HG03060 (cell line): ENCODE measurements around the gene VHLL.

ENCODE experiments used
- ATAC-seq: cut with Tn5 transposase; IDR thresholded peaks from one replicate; pipeline ENCODE4 v1.9.1; 2021; ENCODE audit warnings: low read depth, moderate number of reproducible peaks; ENCODE audit not compliant: unreplicated experiment

VHLL gene

DNA sequence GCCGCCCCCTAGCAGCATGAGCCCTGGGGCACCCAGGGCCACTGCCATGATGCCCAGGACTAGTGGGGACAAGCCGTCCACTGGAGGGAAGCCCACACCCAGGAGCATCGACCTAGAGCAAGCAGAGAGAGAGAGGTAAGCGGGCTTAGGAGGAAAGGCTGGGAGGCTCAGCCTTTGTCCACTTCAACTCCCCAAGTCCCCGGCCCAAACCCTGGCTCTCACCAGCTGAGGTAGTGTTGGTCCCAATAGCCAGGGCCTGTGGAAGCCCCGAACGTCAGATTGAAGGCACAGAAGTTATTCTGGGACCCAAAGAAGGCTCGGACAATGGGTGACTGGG lies 6.0 kb downstream of the VHLL start:
- no peak for ATAC-seq

DNA sequence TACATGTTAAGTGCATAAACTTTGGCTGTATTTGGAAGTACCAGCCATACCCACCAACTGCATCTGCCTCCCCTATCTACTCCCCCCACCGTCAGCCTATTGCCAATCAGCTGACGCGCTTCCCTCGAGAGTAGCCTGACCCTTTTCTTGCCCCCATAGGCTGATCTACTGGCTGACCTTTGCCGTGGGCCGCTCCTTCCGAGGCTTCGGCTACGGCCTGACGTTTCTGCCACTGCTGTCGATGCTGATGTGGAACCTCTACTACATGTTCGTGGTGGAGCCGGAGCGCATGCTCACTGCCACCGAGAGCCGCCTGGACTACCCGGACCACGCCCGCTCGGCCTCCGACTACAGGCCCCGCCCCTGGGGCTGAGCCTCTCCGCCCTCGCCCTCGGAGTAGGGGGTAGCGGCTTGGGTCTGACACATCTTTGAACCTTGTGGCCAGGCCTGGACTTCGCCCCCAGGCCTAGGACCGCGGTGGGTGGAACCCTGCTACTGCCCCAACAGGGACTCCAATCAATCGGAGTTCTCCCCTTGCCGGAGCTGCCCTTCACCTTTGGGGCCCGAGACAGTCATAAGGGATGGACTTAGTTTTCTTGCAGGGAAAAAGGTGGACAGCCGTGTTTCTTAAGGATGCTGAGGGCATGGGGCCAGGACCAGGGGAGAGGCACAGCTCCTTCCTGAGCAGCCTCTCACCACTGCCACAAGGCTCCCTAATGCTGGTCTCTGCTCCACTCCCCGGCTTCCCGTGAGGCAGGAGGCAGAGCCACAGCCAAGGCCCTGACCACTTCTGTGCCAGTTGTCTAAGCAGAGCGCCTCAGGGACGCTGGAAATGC lies 7.7 kb downstream of the VHLL start:
- no peak for ATAC-seq

DNA sequence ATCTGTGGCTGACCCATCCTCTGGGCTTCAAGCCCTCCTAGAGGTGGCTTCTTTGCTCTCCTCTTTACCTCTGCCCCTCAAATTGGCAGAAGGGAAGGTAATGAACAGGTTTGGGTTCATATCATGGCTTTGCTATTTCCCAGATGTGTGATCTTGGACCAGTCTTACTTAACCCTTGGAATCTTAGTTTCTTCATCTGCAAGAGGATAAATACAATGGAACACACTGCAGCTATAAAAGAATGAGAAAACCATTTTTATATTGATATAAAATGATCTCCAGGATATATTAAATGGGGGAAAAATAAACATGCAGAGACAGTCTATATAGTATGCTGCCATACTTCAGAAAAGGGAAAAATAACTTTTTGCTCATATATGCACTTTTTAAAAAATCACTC lies 9.2 kb downstream of the VHLL start:
- ATAC-seq = no peak

DNA sequence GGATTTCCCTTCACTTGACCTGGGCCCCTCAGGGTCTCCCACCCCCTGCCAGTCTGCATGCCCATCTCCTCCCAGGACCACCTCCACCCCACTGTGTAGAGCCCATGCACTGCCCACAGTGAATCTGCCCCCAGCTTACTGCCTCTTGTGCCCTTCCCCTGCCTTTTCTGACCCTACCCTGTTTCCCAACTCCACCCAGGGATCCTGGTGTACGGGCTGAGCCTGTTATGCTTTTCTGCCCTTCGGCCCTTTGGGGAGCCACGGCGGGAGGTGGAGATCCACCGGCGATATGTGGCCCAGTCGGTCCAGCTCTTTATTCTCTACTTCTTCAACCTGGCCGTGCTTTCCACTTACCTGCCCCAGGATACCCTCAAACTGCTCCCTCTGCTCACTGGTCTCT lies 13.0 kb downstream of the VHLL start:
- ATAC-seq = no peak

DNA sequence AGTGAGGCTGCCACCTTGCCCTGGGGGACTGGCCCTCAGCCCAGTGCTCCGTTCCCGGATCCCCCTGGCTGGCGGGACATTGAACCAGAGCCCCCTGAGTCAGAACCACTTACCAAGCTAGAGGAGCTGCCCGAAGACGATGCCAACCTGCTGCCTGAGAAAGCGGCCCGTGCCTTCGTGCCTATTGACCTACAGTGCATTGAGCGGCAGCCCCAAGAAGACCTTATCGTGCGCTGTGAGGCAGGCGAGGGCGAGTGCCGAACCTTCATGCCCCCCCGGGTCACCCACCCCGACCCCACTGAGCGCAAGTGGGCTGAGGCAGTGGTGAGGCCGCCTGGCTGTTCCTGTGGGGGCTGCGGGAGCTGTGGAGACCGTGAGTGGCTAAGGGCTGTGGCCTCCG lies 13.7 kb downstream of the VHLL start:
- ATAC-seq = no peak

DNA sequence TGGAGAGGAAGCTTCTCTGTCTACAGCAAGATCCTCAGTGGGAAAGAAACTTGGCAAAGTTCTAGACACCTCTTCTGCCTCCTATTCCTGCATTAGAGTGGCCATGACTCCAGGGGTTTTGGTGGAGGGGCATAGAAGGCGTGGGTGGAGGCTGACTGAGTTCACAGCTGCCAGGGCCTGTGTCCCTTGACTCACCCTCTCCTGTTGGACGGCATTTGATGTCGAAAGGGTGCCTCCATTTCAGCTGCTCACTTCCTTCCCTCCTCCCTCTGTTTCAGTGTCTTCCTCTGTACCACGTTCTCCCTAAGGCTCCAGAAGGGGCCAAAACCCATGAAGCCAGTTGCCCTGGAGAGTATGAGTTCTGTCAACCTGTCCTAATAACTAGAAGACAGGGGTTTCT lies 14.3 kb downstream of the VHLL start:
- ATAC-seq = no peak

DNA sequence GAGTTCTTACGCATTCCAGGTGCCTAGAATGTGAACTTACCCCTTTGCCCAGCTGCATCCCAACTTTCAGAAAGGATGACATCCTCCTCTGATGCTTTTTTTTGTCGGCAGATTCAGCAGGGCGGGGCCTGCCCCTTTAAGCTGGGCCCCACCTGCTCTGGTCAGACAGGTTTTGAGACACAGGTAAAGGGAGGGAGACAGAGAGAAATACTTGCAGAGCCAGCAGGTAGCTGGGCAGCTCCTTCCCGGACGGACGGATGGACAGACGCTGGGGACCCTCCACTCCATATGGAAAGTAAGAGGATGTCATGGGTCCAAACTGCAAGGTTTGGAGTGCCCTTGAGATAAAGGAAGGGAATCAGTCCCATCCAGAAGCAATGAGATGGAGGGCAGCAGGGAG lies 15.0 kb downstream of the VHLL start, which contains the start of gene TMEM79:
Gene TMEM79 (plus strand): TSS at position 214 of the 400 bp plus-strand sequence. CDS start 902 bp downstream, outside the sequence.
- no peak for ATAC-seq

DNA sequence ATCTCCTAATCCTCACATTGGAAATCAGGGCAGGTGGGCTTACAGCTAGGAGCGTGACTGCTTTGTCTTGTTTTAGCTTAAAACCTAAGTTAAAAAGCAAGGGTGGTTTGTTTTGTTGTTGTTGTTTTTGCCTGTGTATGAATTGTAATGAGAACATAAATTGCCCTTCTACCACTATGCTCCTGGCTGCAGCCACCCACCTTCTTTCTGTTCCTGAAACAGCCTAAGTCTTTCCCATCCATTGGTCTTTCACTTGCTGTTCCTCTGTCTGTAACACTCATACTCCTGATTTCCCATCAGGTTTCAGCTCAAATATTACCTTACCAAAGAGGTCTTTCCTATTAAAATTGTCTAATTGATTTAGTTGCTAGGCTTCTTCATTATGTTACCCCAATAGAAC lies 15.6 kb downstream of the VHLL start:
- no peak for ATAC-seq

DNA sequence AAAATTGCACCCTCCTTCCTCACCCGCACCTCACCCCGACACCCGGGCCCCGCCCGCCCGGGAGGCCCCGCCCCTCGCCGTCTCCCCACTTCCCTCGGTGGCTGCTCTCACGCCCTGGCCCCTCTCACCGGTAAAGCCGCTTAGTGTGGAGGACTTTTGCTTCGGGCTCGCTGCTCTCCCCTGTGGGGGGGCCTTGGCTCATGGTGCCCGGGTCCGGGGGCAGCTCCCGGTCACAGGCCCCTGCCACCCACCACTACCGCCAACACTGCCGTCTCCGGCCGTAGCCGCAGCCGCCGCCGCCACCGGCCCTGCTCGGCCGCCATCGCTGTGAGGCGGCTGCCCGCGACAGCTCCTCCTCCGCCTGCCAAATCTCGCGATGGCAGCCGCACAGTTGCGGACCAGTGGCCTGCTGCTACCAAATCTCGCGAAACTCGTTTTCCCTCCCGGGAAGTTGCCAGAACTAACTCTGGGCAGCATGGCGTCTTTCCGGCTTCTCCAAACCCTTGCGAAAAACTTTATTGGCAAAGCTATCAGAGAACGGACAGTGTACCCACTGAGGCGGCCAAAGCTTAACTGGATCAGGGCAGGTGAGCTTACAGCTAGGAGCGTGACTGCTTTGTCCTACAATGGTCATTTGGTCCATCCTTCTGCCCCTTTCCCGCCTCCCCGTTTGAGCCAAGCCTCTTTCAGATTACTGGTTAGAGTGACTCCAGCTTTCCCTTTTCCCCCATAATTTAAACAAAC lies 16.5 kb downstream of the VHLL start, which contains the start of gene SMG5:
Gene SMG5 (minus strand): TSS at position 347 of the 744 bp plus-strand sequence. CDS start 145 bp downstream, at position 202.
- peak; percentile 68 for ATAC-seq

DNA sequence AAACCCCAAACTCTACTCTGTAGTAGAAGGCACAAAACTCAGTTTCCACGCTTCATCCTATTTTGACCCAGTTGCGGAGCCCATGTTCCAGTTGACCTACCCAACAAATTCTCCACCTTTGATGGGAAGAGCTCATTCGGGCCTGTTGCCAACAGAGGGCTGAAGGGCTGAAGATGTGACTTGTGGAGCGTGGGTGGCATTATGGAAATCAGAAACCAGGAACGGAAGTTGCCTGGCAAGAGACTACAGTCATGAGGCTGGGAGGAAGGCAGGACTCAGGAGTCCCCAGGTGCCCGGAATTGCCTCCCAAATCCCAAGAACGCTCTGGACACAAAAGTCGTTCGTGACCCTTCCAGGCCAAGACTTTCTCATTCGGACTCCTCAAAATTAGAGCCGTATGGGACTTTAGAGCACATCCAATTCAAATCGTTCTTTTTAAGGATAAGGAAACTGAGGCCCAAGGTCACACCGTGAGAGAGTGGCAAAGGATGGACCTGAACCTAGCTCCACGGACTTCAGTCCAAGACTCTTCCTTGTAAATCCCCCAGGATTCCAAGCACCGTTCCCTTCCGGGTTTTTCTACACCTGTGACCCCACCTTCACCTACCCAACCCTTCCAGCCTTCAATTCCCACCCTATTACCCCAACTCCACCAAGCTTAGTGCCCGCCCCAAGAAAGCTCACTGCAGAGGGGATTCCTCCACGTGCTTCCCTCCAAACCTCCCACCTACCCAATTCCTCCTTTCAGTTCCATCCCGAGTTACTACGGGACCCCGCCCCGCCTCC lies 17.2 kb downstream of the VHLL start:
- ATAC-seq = no peak

DNA sequence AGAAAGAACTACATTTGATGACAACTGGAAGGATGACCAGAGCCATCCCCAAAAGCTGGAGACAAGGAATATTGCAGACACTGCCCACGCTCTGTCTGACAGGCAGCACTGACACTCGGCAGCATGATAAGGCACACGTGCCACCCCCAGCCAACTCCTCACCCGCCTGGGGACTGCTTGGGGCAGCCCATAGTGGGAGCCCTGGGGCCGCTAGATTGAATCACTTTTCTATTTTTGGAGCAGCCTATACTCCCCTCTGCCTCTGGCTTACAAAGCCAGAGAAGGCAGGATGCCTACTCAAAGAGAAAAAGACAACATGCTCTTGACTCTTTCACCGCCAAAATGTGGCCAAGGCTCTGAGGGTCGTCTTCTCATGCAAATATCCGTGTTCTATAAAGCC lies 17.8 kb downstream of the VHLL start:
- peak; percentile 59 for ATAC-seq

DNA sequence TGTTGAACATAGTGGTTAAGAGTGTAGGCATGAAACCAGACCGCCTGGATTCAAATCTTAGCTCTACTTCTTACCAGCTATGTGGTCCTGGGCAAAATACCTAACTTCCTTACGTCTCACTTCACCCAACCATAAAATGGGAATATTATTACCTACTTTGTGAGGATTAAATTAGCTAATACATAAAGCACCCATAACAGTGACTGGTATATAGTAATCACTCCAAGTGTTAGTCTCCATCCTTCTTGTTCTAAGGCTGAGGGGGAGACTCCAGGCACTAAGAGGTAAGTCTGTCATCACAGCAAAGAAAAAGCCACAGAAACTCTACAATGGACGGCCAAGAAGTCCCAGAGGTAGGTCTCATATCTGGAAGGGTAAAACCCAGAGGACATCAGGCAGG lies 19.3 kb downstream of the VHLL start:
- ATAC-seq = no peak

DNA sequence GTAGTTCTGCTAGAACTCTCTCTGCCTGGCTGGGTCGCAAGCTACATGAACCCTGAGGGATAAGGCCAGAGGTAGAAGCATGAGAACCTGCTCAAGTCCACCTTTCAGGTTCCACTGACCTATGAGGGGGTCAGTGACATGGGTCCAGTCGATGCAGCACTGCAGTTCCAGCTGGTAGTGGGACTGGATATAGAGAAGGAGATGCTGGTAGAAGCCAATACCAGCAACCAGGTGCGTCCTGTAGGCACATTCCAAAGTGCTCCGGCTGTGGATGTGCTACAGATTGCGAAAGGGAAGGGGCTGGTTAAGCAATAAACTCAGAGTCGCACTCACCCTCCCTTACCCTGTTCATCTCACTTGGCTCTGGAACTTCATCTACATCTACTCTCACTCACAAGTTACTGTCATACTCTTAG lies 22.1 kb downstream of the VHLL start:
- ATAC-seq = no peak

DNA sequence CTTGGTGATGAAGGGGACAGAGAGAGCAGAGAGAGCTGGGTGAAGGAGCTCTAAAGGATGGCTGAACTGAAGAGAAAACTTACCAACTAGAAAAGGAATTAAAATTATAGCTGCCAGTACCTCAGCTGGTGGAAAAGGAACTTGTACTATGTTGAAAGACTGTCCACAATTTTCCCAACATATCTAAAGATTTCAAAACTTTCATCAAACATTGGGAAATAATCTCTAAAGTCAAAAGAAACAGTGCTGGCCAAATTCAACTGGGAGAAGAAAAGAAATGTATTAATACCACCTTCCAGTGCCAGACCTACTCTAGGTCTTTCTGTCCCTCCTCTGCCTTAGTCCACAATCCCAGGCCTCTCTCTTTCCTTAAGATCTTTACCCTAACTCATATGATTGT lies 22.6 kb downstream of the VHLL start:
- ATAC-seq = no peak

DNA sequence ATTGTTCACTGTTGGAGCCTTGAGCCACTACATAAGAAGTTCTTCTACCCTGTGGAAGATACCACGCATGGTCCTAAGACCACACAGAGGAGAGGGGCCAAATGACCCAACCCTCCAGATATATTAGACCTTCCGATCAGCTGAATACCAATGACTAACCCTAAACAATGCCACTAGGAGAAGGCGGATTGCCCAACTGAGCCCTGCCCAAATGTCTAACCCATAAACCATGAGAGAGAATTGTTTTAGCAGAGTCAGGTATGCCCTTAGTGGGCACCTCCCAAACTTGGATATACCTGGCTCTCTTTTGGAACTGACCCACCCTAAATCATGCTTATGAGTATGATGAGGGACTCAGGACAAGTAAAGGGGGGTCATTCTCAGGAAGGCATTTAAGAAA lies 28.8 kb downstream of the VHLL start:
- no peak for ATAC-seq

DNA sequence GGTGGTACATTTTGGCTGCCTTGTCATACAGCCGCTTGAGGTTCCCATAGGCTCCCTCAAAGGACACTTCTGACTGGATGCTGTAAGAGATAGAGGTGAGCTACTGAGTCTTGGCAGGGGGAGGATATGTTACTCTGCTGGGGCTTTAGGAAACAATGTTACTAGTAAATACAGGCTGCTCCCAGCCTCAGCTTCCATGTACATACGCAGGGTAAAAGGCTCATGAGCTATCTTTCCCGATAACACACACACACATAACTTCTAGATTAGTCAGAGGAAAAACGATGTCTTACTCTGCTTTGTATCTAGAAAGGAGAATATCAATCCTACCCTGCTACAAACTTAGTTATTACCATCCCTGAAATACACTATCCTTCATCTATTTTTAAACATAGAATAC lies 30.8 kb downstream of the VHLL start:
- ATAC-seq = no peak

DNA sequence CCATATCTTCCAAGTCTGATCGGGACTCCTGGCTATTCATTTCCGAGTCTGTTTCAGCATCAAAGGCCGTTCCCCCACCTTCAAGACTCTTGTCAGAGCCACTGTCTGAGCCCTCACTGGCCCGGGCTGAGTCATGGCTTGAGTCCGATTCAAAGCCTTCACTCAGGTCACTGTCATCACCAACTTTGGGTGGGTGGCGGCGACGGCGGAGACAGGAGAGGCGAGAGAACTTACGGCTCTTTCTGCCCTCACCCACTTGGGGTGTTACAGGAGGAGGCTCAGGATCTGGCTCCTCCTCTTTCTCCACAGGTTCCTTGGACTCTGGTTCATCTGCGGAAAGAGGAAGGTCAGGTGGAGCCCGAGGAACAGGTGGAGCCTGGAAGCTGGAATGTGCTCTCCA lies 33.1 kb downstream of the VHLL start:
- no peak for ATAC-seq

DNA sequence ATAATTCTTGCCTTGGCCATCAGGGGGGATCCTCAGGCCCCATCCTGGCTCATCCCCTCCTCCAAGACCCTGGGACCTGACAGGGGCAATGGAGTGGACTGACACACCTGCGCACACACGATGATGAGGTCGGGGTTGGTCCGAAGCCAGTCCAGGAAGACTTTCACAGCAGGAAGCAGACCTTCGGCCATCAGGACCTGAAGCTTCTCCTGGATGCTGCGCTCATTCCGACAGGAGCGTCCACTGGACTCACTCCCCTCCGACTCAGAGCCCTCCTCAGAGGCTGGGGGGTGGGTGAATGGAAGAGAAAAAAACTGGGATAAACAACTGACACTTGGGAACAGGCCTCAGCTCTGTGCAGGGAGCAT lies 35.8 kb downstream of the VHLL start:
- no peak for ATAC-seq

DNA sequence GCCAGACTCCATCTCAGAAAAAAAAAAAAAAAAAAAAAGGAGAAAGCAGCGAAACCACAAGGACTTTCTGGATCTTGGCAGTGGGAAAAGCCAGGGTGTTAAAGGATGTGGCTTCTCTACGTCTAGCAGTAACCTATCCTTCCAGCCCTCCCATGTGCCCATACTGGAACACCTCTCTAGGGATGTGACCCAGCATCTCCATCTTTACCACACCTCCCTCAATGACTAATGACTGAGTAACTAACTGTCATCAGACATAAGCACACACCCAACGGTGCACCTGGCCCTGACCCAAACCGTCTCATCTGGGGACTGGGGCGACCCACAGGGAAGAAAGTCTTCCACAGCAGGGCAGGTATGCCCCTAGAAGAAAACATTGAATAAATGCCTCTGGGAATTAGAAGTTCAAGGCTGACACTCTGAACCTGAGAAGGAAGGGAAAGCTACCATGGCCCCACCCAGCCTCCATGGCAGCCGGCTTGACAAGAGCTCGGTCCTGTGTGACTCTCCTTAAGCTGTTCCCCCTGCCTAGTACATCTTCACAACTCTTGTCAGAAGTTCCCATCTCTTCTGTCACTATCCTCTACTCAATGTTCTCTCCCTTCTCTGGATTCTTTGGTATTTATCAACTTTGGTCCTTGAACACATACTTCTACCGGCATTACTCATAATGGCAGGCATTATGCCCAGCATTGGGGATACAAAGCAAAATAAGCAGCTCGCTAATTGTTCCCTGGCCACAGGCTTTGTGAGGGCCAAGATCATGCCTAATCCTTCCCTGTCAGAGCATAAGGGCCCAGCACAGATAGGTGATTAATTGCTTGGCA lies 36.4 kb downstream of the VHLL start:
- no peak for ATAC-seq

DNA sequence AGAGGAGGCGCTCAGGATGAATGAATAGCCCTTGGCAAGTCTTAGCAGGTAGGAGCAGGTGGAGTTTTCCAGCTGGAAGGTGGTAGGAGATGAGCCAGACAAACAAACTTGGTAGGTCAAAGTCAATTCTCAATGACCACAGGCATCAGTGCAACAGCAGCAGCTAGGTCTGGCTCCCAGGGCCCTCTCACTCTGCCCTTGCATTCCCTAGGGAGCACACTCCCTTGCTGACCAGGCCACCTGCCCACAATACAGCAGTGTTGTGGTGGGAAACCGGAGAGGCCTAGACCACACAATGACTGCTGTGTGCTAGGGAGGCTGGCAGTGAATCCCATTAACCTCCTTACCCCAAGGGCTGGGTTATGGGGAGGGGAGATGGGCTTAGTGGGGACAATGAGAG lies 38.2 kb downstream of the VHLL start:
- no peak for ATAC-seq
